IMR-90 (cell line): ENCODE data around the gene PCP4L1. TPM values are rescaled to one million over a fixed set of nuclear protein-coding genes. Genes with fewer than 3 reads are reported as not detected.
A peak's percentile ranks its signal among the peaks of the same experiment; 100 is the strongest.

ENCODE experiments used
- ATAC-seq: fragments of 200-7000 bp; cut with Tn5 transposase; 2 replicates; pipeline ENCODE4 v1.9.1; 2020; ENCODE audit warnings: low read depth, mild to moderate bottlenecking, moderate library complexity
- BruUV-seq: library from RNA; stranded (reverse); fragments of 400-500 nt; replicated peaks from 2 replicates; lab custom pipeline; 2021; lab: Mats Ljungman, UMichigan
- CTCF ChIA-PET: fragments of 300-600 bp; formaldehyde crosslinking; extraction: SDS; loops from one replicate; lab custom pipeline; 2021; ENCODE audit warnings: antibody characterized with exemption; lab: Yijun Ruan, JAX
- POLR2A ChIA-PET: fragments of 300-600 bp; sonication (Branson Sonifier 250); formaldehyde crosslinking; loops from one replicate; lab custom pipeline; 2022; ENCODE audit warnings: antibody characterized with exemption; ENCODE audit not compliant: unreplicated experiment; lab: Charles Lee
- DNase-seq: peaks from one replicate; pipeline ENCODE4 v3.0.0; 2013
- H2AFZ ChIP-seq: replicated peaks from 2 replicates; pipeline ENCODE3; 2013; ENCODE audit warnings: low read length, mild to moderate bottlenecking; ENCODE audit not compliant: poor library complexity
- H2AK5ac ChIP-seq: 2 replicates; pipeline ENCODE4 v1.6.1; 2013; ENCODE audit warnings: low read depth, low read length, inconsistent platforms
- H2AK9ac ChIP-seq: replicated peaks from 2 replicates; pipeline ENCODE3; 2013; ENCODE audit warnings: mild to moderate bottlenecking, low read depth, low read length, moderate library complexity; ENCODE audit not compliant: poor library complexity
- H2BK120ac ChIP-seq: 2 replicates; pipeline ENCODE4 v1.6.1; 2013; ENCODE audit warnings: low read depth, low read length, inconsistent platforms
- H2BK15ac ChIP-seq: 3 replicates; pipeline ENCODE4 v1.6.1; 2013; ENCODE audit warnings: low read depth, low read length, inconsistent platforms
- H2BK20ac ChIP-seq: 2 replicates; pipeline ENCODE4 v1.6.1; 2013; ENCODE audit warnings: low read depth, mild to moderate bottlenecking, inconsistent platforms, low read length, moderate library complexity
- H2BK5ac ChIP-seq: 2 replicates; pipeline ENCODE4 v1.6.1; 2013; ENCODE audit warnings: mild to moderate bottlenecking, low read depth, low read length, inconsistent platforms; ENCODE audit not compliant: poor library complexity, severe bottlenecking
- H3K14ac ChIP-seq: replicated peaks from 2 replicates; pipeline ENCODE4 v1.6.1; 2013; ENCODE audit warnings: low read depth, low read length, inconsistent platforms
- H3K18ac ChIP-seq: 2 replicates; pipeline ENCODE4 v1.6.1; 2013; ENCODE audit warnings: low read depth, low read length, control low read depth
- H3K23ac ChIP-seq: 2 replicates; pipeline ENCODE4 v1.6.1; 2013; ENCODE audit warnings: low read depth, low read length, inconsistent platforms
- H3K27ac ChIP-seq: 2 replicates; pipeline ENCODE4 v1.5.1; 2013; ENCODE audit warnings: mild to moderate bottlenecking, control low read depth, low read length; ENCODE audit not compliant: insufficient read depth
- H3K27me3 ChIP-seq: 2 replicates; pipeline ENCODE4 v1.6.1; 2013; ENCODE audit warnings: low read length; ENCODE audit not compliant: control insufficient read depth, insufficient read depth
- H3K36me3 ChIP-seq: 2 replicates; pipeline ENCODE4 v1.6.1; 2013; ENCODE audit warnings: low read length, mixed read lengths; ENCODE audit not compliant: control insufficient read depth, insufficient read depth
- H3K4ac ChIP-seq: 2 replicates; pipeline ENCODE4 v1.6.1; 2013; ENCODE audit warnings: low read depth, low read length, inconsistent platforms
- H3K4me1 ChIP-seq: 2 replicates; pipeline ENCODE4 v1.6.1; 2013; ENCODE audit warnings: low read length, mixed read lengths; ENCODE audit not compliant: control insufficient read depth, insufficient read depth
- H3K4me2 ChIP-seq: 2 replicates; pipeline ENCODE4 v1.6.1; 2013; ENCODE audit warnings: low read depth, mild to moderate bottlenecking, control low read depth, low read length, moderate library complexity
- H3K4me3 ChIP-seq: 2 replicates; pipeline ENCODE4 v1.5.1; 2013; ENCODE audit warnings: low read depth, mild to moderate bottlenecking, control low read depth, low read length, moderate library complexity; ENCODE audit not compliant: insufficient read depth
- H3K56ac ChIP-seq: 2 replicates; pipeline ENCODE4 v1.6.1; 2013; ENCODE audit warnings: low read length, inconsistent platforms; ENCODE audit not compliant: insufficient read depth; ENCODE audit errors: extremely low read depth
- H3K79me1 ChIP-seq, 2 experiments: 2 replicates each; pipeline ENCODE4 v1.6.1; 2013; ENCODE audit warnings: low read length in 2 of 2, inconsistent platforms in 1 of 2, low read depth in 1 of 2
- H3K9ac ChIP-seq: 2 replicates; pipeline ENCODE4 v1.6.1; 2013; ENCODE audit warnings: low read depth, low read length, control low read depth
- H3K9me1 ChIP-seq: 2 replicates; pipeline ENCODE4 v1.6.1; 2013; ENCODE audit warnings: low read length, inconsistent platforms; ENCODE audit not compliant: insufficient read depth
- H3K9me3 ChIP-seq: 2 replicates; pipeline ENCODE4 v1.6.1; 2013; ENCODE audit warnings: low read length; ENCODE audit not compliant: control insufficient read depth, insufficient read depth
- H4K20me1 ChIP-seq: 2 replicates; pipeline ENCODE4 v1.6.1; 2013; ENCODE audit warnings: low read length, inconsistent platforms; ENCODE audit not compliant: insufficient read depth
- H4K5ac ChIP-seq: 2 replicates; pipeline ENCODE4 v1.6.1; 2013; ENCODE audit warnings: mild to moderate bottlenecking, low read depth, low read length, control low read depth
- H4K8ac ChIP-seq, 2 experiments: 2 replicates each; pipeline ENCODE4 v1.6.1; 2013; ENCODE audit warnings: low read depth in 2 of 2, low read length in 2 of 2, control low read depth in 1 of 2, inconsistent platforms in 1 of 2
- H4K91ac ChIP-seq: 2 replicates; pipeline ENCODE4 v1.6.1; 2013; ENCODE audit warnings: low read depth, low read length, inconsistent platforms; ENCODE audit not compliant: insufficient read depth
- BHLHE40 ChIP-seq: fragments of 150-350 bp; IDR thresholded peaks from 2 replicates; pipeline ENCODE4 v1.6.1; 2016; ENCODE audit warnings: mild to moderate bottlenecking, low read depth, low read length
- CEBPB ChIP-seq: IDR thresholded peaks from 2 replicates; pipeline ENCODE4 v1.6.1; 2012; ENCODE audit warnings: low read depth, low read length, improper control_type of control experiment
- CHD1 ChIP-seq: IDR thresholded peaks from 2 replicates; pipeline ENCODE4 v1.6.1; 2012; ENCODE audit warnings: low read depth, low read length, improper control_type of control experiment
- CTCF ChIP-seq: conservative IDR thresholded peaks from 2 replicates; pipeline ENCODE4 v1.5.1; 2012; ENCODE audit warnings: mild to moderate bottlenecking, low read depth, low read length, improper control_type of control experiment
- ELK1 ChIP-seq: fragments of 150-350 bp; IDR thresholded peaks from 2 replicates; pipeline ENCODE4 v1.6.1; 2016; ENCODE audit warnings: low read depth, mild to moderate bottlenecking, low read length, moderate library complexity, borderline replicate concordance
- FOS ChIP-seq: fragments of 150-350 bp; IDR thresholded peaks from 2 replicates; pipeline ENCODE4 v1.6.1; 2016; ENCODE audit warnings: low read depth, low read length
- MAFK ChIP-seq: IDR thresholded peaks from 2 replicates; pipeline ENCODE4 v1.6.1; 2012; ENCODE audit warnings: low read depth, low read length, improper control_type of control experiment
- MAZ ChIP-seq: IDR thresholded peaks from 2 replicates; pipeline ENCODE4 v1.6.1; 2012; ENCODE audit warnings: low read depth, mild to moderate bottlenecking, low read length, improper control_type of control experiment, moderate library complexity, borderline replicate concordance
- MXI1 ChIP-seq: IDR thresholded peaks from 2 replicates; pipeline ENCODE4 v1.6.1; 2012; ENCODE audit warnings: low read depth, mild to moderate bottlenecking, low read length, moderate library complexity, borderline replicate concordance
- POLR2A ChIP-seq: IDR thresholded peaks from 2 replicates; pipeline ENCODE4 v1.6.1; 2012; ENCODE audit warnings: mild to moderate bottlenecking, low read depth, low read length
- RAD21 ChIP-seq: IDR thresholded peaks from 2 replicates; pipeline ENCODE4 v1.6.1; 2012; ENCODE audit warnings: low read length, improper control_type of control experiment
- RCOR1 ChIP-seq: IDR thresholded peaks from 2 replicates; pipeline ENCODE4 v1.6.1; 2012; ENCODE audit warnings: mild to moderate bottlenecking, low read length, improper control_type of control experiment; ENCODE audit not compliant: insufficient replicate concordance
- RFX5 ChIP-seq: IDR thresholded peaks from 2 replicates; pipeline ENCODE4 v1.8.0; 2012; ENCODE audit warnings: low read depth, mild to moderate bottlenecking, low read length, moderate library complexity
- SMC3 ChIP-seq: fragments of 150-350 bp; IDR thresholded peaks from 2 replicates; pipeline ENCODE4 v1.6.1; 2016; ENCODE audit warnings: low read depth, mild to moderate bottlenecking, antibody characterized with exemption, low read length, moderate library complexity
- USF2 ChIP-seq: fragments of 150-350 bp; IDR thresholded peaks from 2 replicates; pipeline ENCODE4 v1.6.1; 2017; ENCODE audit warnings: mild to moderate bottlenecking, antibody characterized with exemption, low read length, low read depth
- WGBS, 2 experiments: methylation state at CpG; one replicate each; pipeline versions ENCODE4 v1.1.5 to v1.1.7; 2013; ENCODE audit warnings: missing lambda C conversion rate in 2 of 2; ENCODE audit not compliant: insufficient read length in 1 of 2; ENCODE audit errors: extremely low coverage in 2 of 2; 5-methylcytosine and 5-hydroxymethylcytosine counted together
- dilution Hi-C: fragments of 300-500 bp; cut with HindIII; formaldehyde crosslinking; loops from one replicate; pipeline ENCODE4 v1.14.3; 2018; ENCODE audit warnings: low sequenced_read_pairs; ENCODE audit not compliant: unreplicated experiment
- in situ Hi-C: fragments of 300-500 bp; cut with MboI; formaldehyde crosslinking; loops from 3 replicates; pipeline ENCODE4 v1.14.3; 2019; ENCODE audit warnings: low sequenced_read_pairs, inconsistent platforms, mixed read lengths
- intact Hi-C: fragments of 100-400 bp; cut with micrococcal nuclease; formaldehyde crosslinking; loops from 2 replicates; pipeline ENCODE4 v1.10.0; 2022
- polyA plus RNA-seq, 3 experiments: library from polyadenylated mRNA; depleted of rRNA; stranded (reverse); fragments of >200 nt; gene quantifications; 2 replicates each; pipeline ENCODE4 v1.2.3, GENCODE V29; 2012; ENCODE audit warnings: low replicate concordance in 1 of 3
- total RNA-seq: library from RNA; depleted of rRNA; stranded (reverse); fragments of >200 nt; gene quantifications from 2 replicates; pipeline ENCODE4 v1.2.3, GENCODE V29; 2012

PCP4L1 gene
- total and polyA plus RNA-seq, 2 of the 4 experiments (the other 2 are of a cell fraction) = not detected

GRCh38 chr1:161209790-161210409, 48.6 kb upstream of the PCP4L1 start:
- ATAC-seq (peak; percentile 87), DNase-seq (peak; percentile 67)
- Histone ChIP-seq H2AK9ac (no peak overlapping the region), H3K18ac (no peak overlapping the region), H3K9me3 (no peaks in the 10 kb centered on the region), H4K91ac (no peak overlapping the region), H3K36me3 (peaks cover 47% of the 10 kb centered on the region), H2BK15ac (no peak overlapping the region), H3K79me1 (peaks cover 14 to 32% of the 10 kb centered on the region in 2 experiments), H3K4me2 (no peak overlapping the region), H3K27me3 (no peaks in the 10 kb centered on the region), H2BK20ac (no peak overlapping the region), H3K56ac (no peak overlapping the region), H3K23ac (no peak overlapping the region), H3K4me1 (peaks cover 11% of the 10 kb centered on the region), H4K20me1 (peaks cover 12% of the 10 kb centered on the region), H3K9ac (no peak overlapping the region), H3K27ac (no peak overlapping the region), H2BK120ac (no peak overlapping the region), H4K8ac (no peak overlapping the region), H2AFZ (peak overlapping the region; percentile 27), H2AK5ac (no peak overlapping the region), H3K4ac (no peak overlapping the region), H4K5ac (no peak overlapping the region), H3K14ac (no peak overlapping the region), H3K4me3 (no peak overlapping the region), H2BK5ac (no peak overlapping the region), H3K9me1 (peaks cover 4% of the 10 kb centered on the region; the same call in 1 of the 2 replicates)
- ChIA-PET CTCF (interaction anchor here (0.6 to 2.7 kb wide), 2 partner anchors 16 to 220 kb away, joined by 3 to 20 read pairs; partner anchors contain the start of gene TOMM40L), POLR2A (no interaction called here)
- dilution Hi-C loops = no loop called here
- WGBS, 2 experiments = 56% methylated on average over 4 of the region's 11 CpGs; no CpG with 5 or more reads in 1 of the 2 experiments
- in situ Hi-C loops = loop anchor here (10.0 kb wide), 1 partner anchor 535 kb away; the partner anchor contains the start of gene DUSP12
- intact Hi-C loops = no loop called here
- TSS peak; percentile 47 for BruUV-seq
- TF ChIP-seq POLR2A = 0 out of 2 replicates have a peak, but pooled peaks have one; percentile 46
- no peak for TF ChIP-seq ELK1
- TF ChIP-seq CTCF = peak; percentile 91
- no peak for TF ChIP-seq MAFK
- no peak for TF ChIP-seq RCOR1
- TF ChIP-seq FOS = no peak
- TF ChIP-seq MAZ = peak; percentile 62; the same call in 1 of the 2 replicates
- TF ChIP-seq BHLHE40 = no peak
- peak; percentile 88 for TF ChIP-seq RAD21
- no peak for TF ChIP-seq MXI1
- no peak for TF ChIP-seq CHD1
- no peak for TF ChIP-seq CEBPB
- TF ChIP-seq RFX5 = no peak
- TF ChIP-seq SMC3 = peak; percentile 80
- TF ChIP-seq USF2 = no peak
